Central memory CD4-positive, alpha-beta T cell (primary cell): Measurements from ENCODE around the gene B3GALNT2.

Experiments used
- DNase-seq: peaks from one replicate; pipeline ENCODE4 v3.0.0; 2022

B3GALNT2 gene

DNA sequence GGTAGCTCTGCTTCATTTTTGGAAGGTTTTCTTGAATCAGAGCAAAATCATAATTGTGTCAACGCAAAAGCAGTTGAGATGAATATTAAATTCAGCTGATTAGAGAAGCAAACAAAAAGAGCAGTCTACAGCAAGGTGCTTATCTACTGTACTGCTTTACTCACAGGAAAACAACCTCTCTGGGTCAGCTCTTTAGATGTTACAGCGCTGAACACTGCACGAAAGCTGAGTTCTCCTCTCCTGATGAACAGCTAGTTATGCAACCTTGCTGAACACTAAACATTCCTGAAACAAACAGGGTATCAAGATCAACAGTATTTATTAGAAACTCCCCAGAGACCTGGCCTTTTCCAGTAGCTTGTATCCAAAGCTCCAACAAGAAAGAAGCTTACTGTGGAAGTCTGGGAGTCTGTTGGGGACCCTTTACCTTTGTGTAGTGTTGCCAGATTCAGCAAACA, 95.7 kb downstream of the B3GALNT2 start:
- no peak for DNase-seq

DNA sequence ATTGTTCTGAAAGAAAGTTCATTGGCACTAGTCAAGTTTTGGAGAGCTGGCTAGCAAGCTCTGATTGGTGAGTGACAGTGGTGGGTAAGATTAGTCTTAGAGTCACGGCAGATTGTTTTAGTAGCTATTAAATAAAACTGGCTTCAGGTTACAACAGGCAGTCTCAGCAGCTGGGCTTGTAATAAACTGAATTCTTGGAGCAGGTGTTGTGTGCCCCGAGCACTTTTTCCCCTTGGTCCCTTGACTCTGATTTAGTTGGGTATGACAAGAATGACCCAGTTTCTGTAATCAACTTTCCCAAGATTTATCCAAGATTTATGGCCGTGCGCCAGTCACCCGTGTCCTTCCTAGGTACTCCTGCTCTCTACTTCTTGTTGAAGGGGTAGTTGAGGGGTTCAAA, 96.8 kb downstream of the B3GALNT2 start:
- no peak for DNase-seq

DNA sequence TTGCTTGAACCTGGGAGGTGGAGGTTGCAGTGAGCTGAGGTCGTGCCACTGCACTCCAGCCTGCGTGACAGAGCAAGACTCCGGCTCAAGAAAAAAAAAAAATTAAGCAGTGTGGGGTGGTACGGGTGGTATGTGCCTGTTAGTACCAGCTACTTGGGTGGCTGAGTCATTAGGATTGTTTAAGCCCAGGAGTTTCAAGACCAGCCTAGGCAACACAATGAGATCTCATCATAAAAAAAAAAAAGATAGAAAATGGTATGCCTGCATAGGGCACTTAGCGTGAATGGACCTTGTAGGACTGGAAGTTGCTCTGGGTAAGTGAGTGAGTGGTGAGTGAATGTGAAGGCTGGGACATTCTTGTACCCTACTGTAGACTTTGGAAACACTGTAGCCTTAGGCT, 100.1 kb downstream of the B3GALNT2 start:
- DNase-seq: no peak

DNA sequence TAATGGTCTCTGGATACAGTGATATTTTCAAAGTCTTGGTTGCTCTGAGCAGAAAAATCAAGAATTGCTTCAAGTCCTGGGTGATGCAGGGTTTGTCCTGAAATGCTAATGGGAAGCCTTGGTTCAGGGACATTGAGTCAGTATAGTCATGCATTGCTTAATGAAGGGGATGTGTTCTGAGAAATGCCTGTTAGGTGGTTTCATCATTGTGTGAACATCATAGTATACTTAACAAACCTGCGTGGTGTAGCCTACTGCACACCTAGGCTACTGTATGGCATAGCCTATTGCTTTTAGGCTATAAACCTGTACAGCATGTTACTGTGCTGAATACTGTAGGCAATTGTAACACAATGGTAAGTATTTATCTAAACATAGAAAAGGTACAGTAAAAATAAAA, 100.7 kb downstream of the B3GALNT2 start:
- DNase-seq: no peak

DNA sequence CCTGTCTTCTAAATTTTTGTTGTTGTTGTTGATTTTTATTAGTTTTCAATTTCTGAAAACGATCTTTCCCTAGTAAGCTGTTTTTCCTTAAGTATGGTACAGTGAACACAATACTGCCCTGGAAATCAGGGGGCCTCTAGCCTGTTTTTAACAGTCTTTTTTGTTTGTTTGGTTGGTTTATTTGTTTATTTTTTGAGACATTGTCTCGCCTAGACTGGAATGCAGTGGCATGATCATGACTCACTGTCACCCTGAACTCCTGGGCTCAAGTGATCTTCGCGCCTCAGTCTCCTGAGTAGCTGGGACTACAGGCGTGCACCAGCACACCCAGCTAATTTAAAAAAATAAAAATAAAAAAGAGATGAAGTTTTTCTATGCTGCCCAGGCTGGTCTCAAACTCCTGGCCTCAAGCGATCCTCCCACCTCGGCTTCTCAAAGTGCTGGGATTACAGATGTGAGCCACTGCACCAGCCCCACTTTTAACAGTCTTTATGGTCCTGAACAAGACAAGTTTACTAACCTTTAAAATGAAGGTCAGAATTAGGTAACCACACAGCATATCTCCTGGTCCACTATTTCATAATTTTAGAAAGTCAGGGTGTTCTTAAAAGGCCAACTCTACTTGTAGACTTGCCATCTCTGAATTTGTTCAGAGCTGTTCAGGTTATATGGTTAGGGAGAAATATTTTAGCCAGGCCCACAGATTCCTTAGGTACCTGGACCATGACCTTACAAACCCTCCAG, 101.6 kb downstream of the B3GALNT2 start:
- no peak for DNase-seq

DNA sequence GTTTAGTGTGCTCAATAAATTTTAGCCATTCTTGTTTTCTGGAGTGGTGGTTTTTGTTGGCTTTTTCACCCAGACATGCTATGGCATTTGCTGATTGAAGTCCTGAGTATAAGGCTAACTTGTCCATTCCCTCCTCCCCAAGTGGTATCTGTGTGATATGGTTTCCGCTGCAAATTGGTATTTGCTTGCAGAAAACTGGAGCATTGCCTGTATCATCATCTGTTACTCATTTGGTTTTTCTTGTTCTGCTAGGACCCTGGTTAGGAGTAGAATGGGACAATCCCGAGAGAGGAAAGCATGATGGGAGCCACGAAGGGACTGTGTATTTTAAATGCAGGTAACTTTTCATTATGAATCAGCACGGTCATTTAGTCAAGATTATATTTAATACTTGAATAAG, 103.0 kb downstream of the B3GALNT2 start:
- DNase-seq: no peak
